DMS153 treated with DMSO at 0.1 percent for 48 hours (cell line): ENCODE data around the gene PLCL2.

Experiments
- DNase-seq: peaks from one replicate; lab custom pipeline; 2025; ENCODE audit not compliant: unreplicated experiment; lab: John Stamatoyannopoulos, UW

The PLCL2 gene

GRCh38 chr3:17006132-17006852 lies 121.5 kb downstream of the PLCL2 start:
- no peak for DNase-seq

- DNase-seq = no peak
These were observed 122.5 kb downstream of the PLCL2 start for GRCh38 chr3:17007284-17007683.

- DNase-seq = no peak
These were observed 125.1 kb downstream of the PLCL2 start for GRCh38 chr3:17009826-17010225.

- no peak for DNase-seq
These were observed 127.1 kb downstream of the PLCL2 start for GRCh38 chr3:17011728-17012338.

- no peak for DNase-seq
These were observed 128.3 kb downstream of the PLCL2 start for GRCh38 chr3:17013050-17013449.

GRCh38 chr3:17013571-17013970 lies 128.8 kb downstream of the PLCL2 start:
- DNase-seq = no peak

- no peak for DNase-seq
These were observed 129.5 kb downstream of the PLCL2 start for GRCh38 chr3:17014284-17014683.

- no peak for DNase-seq
These were observed 130.0 kb downstream of the PLCL2 start for GRCh38 chr3:17014709-17015108.

GRCh38 chr3:17021614-17022013 lies 136.9 kb downstream of the PLCL2 start:
- DNase-seq = no peak

GRCh38 chr3:17023006-17023664 lies 138.4 kb downstream of the PLCL2 start:
- DNase-seq = no peak

GRCh38 chr3:17025594-17026139 lies 140.9 kb downstream of the PLCL2 start:
- no peak for DNase-seq

GRCh38 chr3:17027318-17027717 lies 142.6 kb downstream of the PLCL2 start:
- DNase-seq = no peak

- no peak for DNase-seq
These were observed 143.6 kb downstream of the PLCL2 start for GRCh38 chr3:17028363-17028762.

- DNase-seq = no peak
These were observed 145.7 kb downstream of the PLCL2 start for GRCh38 chr3:17030438-17030837.

GRCh38 chr3:17030956-17031652 lies 146.3 kb downstream of the PLCL2 start:
- DNase-seq = no peak

- peak; percentile 10 for DNase-seq
These were observed 147.8 kb downstream of the PLCL2 start for GRCh38 chr3:17032407-17033034.

GRCh38 chr3:17033516-17034168 lies 148.9 kb downstream of the PLCL2 start:
- DNase-seq = no peak

- DNase-seq = no peak
These were observed 150.3 kb downstream of the PLCL2 start for GRCh38 chr3:17035033-17035432.

GRCh38 chr3:17035966-17036365 lies 151.2 kb downstream of the PLCL2 start:
- DNase-seq = no peak

- DNase-seq = no peak
These were observed 153.4 kb downstream of the PLCL2 start for GRCh38 chr3:17038141-17038540.
